H1 (cell line): ENCODE measurements around the gene ARHGEF12. TPM values are rescaled to one million over a fixed set of nuclear protein-coding genes. Genes with fewer than 3 reads are reported as not detected.

Source experiments
- CTCF ChIA-PET: fragments of 300-600 bp; sonication (Branson Sonifier 250); formaldehyde crosslinking; loops from one replicate; lab custom pipeline; 2021; ENCODE audit not compliant: partially characterized antibody; lab: Charles Lee
- POLR2A ChIA-PET: fragments of 300-600 bp; sonication (Branson Sonifier 250); formaldehyde crosslinking; loops from one replicate; lab custom pipeline; 2021; ENCODE audit warnings: inconsistent platforms; ENCODE audit not compliant: partially characterized antibody; lab: Charles Lee
- DNase-seq, 2 experiments: peaks; one replicate each; pipeline versions ENCODE4 v3.0.0 to v3.0.0-alpha.2; 2010 to 2022; ENCODE audit warnings: low spot score in 2 of 2, low read depth in 1 of 2, mixed read lengths in 1 of 2
- FAIRE-seq: peaks from 2 replicates; lab custom pipeline; 2011; peaks lifted over from hg19 to GRCh38; lab: Jason Lieb, UNC
- H2AFZ ChIP-seq: 2 replicates; pipeline ENCODE4 v1.8.1; 2012; ENCODE audit warnings: low read length, inconsistent platforms
- H2AK5ac ChIP-seq: 2 replicates; pipeline ENCODE4 v1.6.1; 2013; ENCODE audit warnings: low read depth, low read length
- H2BK120ac ChIP-seq: replicated peaks from 2 replicates; pipeline ENCODE3; 2013; ENCODE audit warnings: low read depth, low read length, inconsistent platforms
- H2BK12ac ChIP-seq: 2 replicates; pipeline ENCODE4 v1.6.1; 2013; ENCODE audit warnings: low read depth, low read length
- H2BK15ac ChIP-seq: 2 replicates; pipeline ENCODE4 v1.6.1; 2013; ENCODE audit warnings: low read length
- H2BK20ac ChIP-seq: 2 replicates; pipeline ENCODE4 v1.6.1; 2013; ENCODE audit warnings: low read length
- H2BK5ac ChIP-seq: 2 replicates; pipeline ENCODE4 v1.6.1; 2013; ENCODE audit warnings: low read depth, low read length
- H3K14ac ChIP-seq: 2 replicates; pipeline ENCODE4 v1.6.1; 2013; ENCODE audit warnings: inconsistent platforms; ENCODE audit not compliant: insufficient read length
- H3K18ac ChIP-seq: 2 replicates; pipeline ENCODE4 v1.6.1; 2013; ENCODE audit warnings: low read length; ENCODE audit errors: extremely low read depth
- H3K23ac ChIP-seq: 2 replicates; pipeline ENCODE4 v1.6.1; 2013; ENCODE audit warnings: inconsistent platforms; ENCODE audit not compliant: insufficient read length
- H3K23me2 ChIP-seq: 2 replicates; pipeline ENCODE4 v1.6.1; 2013; ENCODE audit warnings: low read depth, low read length
- H3K27ac ChIP-seq: 2 replicates; pipeline ENCODE4 v1.6.1; 2011; ENCODE audit warnings: low read depth, low read length, inconsistent platforms
- H3K27me3 ChIP-seq, 4 experiments: replicated peaks in 1 of 4; 1 replicate in 1 of 4; 2 replicates in 3 of 4; pipeline versions ENCODE4 v1.6.1 to v1.8.1; 2011 to 2013; ENCODE audit warnings: low read length in 3 of 4, mild to moderate bottlenecking in 3 of 4, inconsistent platforms in 2 of 4, mixed read lengths in 2 of 4, moderate library complexity in 1 of 4; ENCODE audit not compliant: control insufficient read depth in 3 of 4, insufficient read depth in 3 of 4; ENCODE audit errors: extremely low read depth in 1 of 4
- H3K36me3 ChIP-seq, 4 experiments: 2 replicates each; pipeline versions ENCODE4 v1.6.1 to v1.8.1; 2011 to 2013; ENCODE audit warnings: mild to moderate bottlenecking in 4 of 4, low read length in 3 of 4, moderate library complexity in 2 of 4, control low read depth in 1 of 4, inconsistent platforms in 1 of 4; ENCODE audit not compliant: insufficient read depth in 4 of 4, control insufficient read depth in 2 of 4
- H3K4ac ChIP-seq: replicated peaks from 2 replicates; pipeline ENCODE3; 2013; ENCODE audit warnings: low read length, low read depth, mixed read lengths, inconsistent platforms; ENCODE audit not compliant: insufficient read length
- H3K4me1 ChIP-seq, 4 experiments: replicated peaks in 1 of 4; 1 replicate in 1 of 4; 2 replicates in 3 of 4; pipeline versions ENCODE4 v1.6.1 to v1.8.1; 2011 to 2013; ENCODE audit warnings: low read length in 3 of 4, inconsistent platforms in 2 of 4, mixed read lengths in 1 of 4; ENCODE audit not compliant: insufficient read depth in 4 of 4, control insufficient read depth in 3 of 4
- H3K4me2 ChIP-seq, 2 experiments: 2 replicates each; pipeline versions ENCODE4 v1.6.1 to v1.8.1; 2011 to 2013; ENCODE audit warnings: low read depth in 2 of 2, low read length in 2 of 2, control low read depth in 1 of 2, inconsistent platforms in 1 of 2, mild to moderate bottlenecking in 1 of 2; ENCODE audit not compliant: insufficient read depth in 1 of 2
- H3K4me3 ChIP-seq, 4 experiments: fragments of 200-600, 300-600 bp in 1 of 4; sonication (generic), shearing (Covaris generic), sonication (Bioruptor Twin) in 1 of 4; 2 replicates each; pipeline versions ENCODE4 v1.5.1 to v1.8.1; 2011 to 2016; ENCODE audit warnings: low read length in 4 of 4, low read depth in 3 of 4, control low read depth in 2 of 4, inconsistent platforms in 2 of 4, mild to moderate bottlenecking in 2 of 4, mixed read lengths in 1 of 4, moderate library complexity in 1 of 4; ENCODE audit not compliant: insufficient read depth in 2 of 4; ENCODE audit errors: extremely low read depth in 1 of 4
- H3K56ac ChIP-seq: replicated peaks from 2 replicates; pipeline ENCODE3; 2013; ENCODE audit warnings: low read depth, mild to moderate bottlenecking, mixed read lengths, low read length, inconsistent platforms; ENCODE audit not compliant: insufficient read length
- H3K79me1 ChIP-seq: 2 replicates; pipeline ENCODE4 v1.6.1; 2013; ENCODE audit warnings: low read depth, low read length, control low read depth
- H3K79me2 ChIP-seq, 2 experiments: 2 replicates each; pipeline versions ENCODE4 v1.6.1 to v1.8.1; 2012 to 2013; ENCODE audit warnings: low read length in 2 of 2, mild to moderate bottlenecking in 2 of 2, inconsistent platforms in 1 of 2; ENCODE audit not compliant: insufficient read depth in 2 of 2, control insufficient read depth in 1 of 2
- H3K9ac ChIP-seq, 4 experiments: replicated peaks in 1 of 4; 1 replicate in 1 of 4; 2 replicates in 3 of 4; pipeline versions ENCODE4 v1.6.1 to v1.8.1; 2011 to 2013; ENCODE audit warnings: low read depth in 3 of 4, low read length in 3 of 4, control low read depth in 2 of 4, mild to moderate bottlenecking in 2 of 4, moderate library complexity in 2 of 4, inconsistent platforms in 1 of 4; ENCODE audit errors: extremely low read depth in 1 of 4
- H3K9me3 ChIP-seq, 2 experiments: 2 replicates each; pipeline versions ENCODE4 v1.6.1 to v1.8.1; 2012 to 2013; ENCODE audit warnings: mild to moderate bottlenecking in 2 of 2, moderate library complexity in 2 of 2, control low read depth in 1 of 2, inconsistent platforms in 1 of 2, low read depth in 1 of 2, low read length in 1 of 2, mixed read lengths in 1 of 2; ENCODE audit not compliant: insufficient read depth in 2 of 2
- H4K20me1 ChIP-seq, 2 experiments: replicated peaks in 1 of 2; 2 replicates each; pipeline versions ENCODE3 to v1.8.1; 2011 to 2013; ENCODE audit warnings: inconsistent platforms in 2 of 2, low read length in 2 of 2, mild to moderate bottlenecking in 1 of 2; ENCODE audit not compliant: insufficient read depth in 2 of 2, control insufficient read depth in 1 of 2
- H4K5ac ChIP-seq: 2 replicates; pipeline ENCODE4 v1.6.1; 2013; ENCODE audit warnings: low read length, low read depth, mixed read lengths, inconsistent platforms; ENCODE audit not compliant: insufficient read length
- H4K8ac ChIP-seq: 2 replicates; pipeline ENCODE4 v1.8.0; 2013; ENCODE audit warnings: mild to moderate bottlenecking, moderate library complexity, low read length, inconsistent platforms; ENCODE audit not compliant: insufficient read depth; ENCODE audit errors: extremely low read depth
- H4K91ac ChIP-seq: replicated peaks from 2 replicates; pipeline ENCODE3; 2013; ENCODE audit warnings: low read length, mixed read lengths, inconsistent platforms; ENCODE audit not compliant: insufficient read length
- ASH2L ChIP-seq: fragments of 200-600, 300-600 bp; sonication (generic); IDR thresholded peaks from one replicate; pipeline ENCODE4 v1.7.1; 2017; ENCODE audit warnings: low read length
- CHD1 ChIP-seq: IDR thresholded peaks from 2 replicates; pipeline ENCODE4 v1.6.1; 2012; ENCODE audit warnings: low read depth, low read length, improper control_type of control experiment
- KDM1A ChIP-seq: fragments of 200-600, 300-600 bp; sonication (generic); IDR thresholded peaks from 2 replicates; pipeline ENCODE4 v1.7.1; 2016; ENCODE audit warnings: mild to moderate bottlenecking, low read length, borderline replicate concordance
- MAFK ChIP-seq: IDR thresholded peaks from 2 replicates; pipeline ENCODE4 v1.6.1; 2012; ENCODE audit warnings: low read depth, mild to moderate bottlenecking, improper control_type of control experiment, low read length
- PHF8 ChIP-seq: fragments of 200-600 bp; sonication (generic); conservative IDR thresholded peaks from 2 replicates; pipeline ENCODE4 v1.7.1; 2012; ENCODE audit warnings: low read depth, mild to moderate bottlenecking, inconsistent platforms, low read length, moderate library complexity
- POLR2A ChIP-seq, 2 experiments: IDR thresholded peaks; 1 replicate in 1 of 2; 2 replicates in 1 of 2; pipeline ENCODE4 v1.6.1; 2011; ENCODE audit warnings: low read depth in 2 of 2, low read length in 2 of 2, mild to moderate bottlenecking in 2 of 2; ENCODE audit errors: control extremely low read depth in 1 of 2
- RAD21 ChIP-seq, 2 experiments: IDR thresholded peaks in 1 of 2; conservative IDR thresholded peaks in 1 of 2; 2 replicates each; pipeline ENCODE4 v1.6.1; 2011; ENCODE audit warnings: low read depth in 2 of 2, low read length in 2 of 2, improper control_type of control experiment in 1 of 2, inconsistent platforms in 1 of 2, mild to moderate bottlenecking in 1 of 2, moderate library complexity in 1 of 2
- SIRT6 ChIP-seq: IDR thresholded peaks from one replicate; pipeline ENCODE4 v1.7.1; 2012; ENCODE audit warnings: low read length, inconsistent platforms
- SIX5 ChIP-seq: IDR thresholded peaks from 2 replicates; pipeline ENCODE4 v1.6.1; 2011; ENCODE audit warnings: mild to moderate bottlenecking, low read depth, low read length
- SP1 ChIP-seq: IDR thresholded peaks from 2 replicates; pipeline ENCODE4 v1.6.1; 2011; ENCODE audit warnings: low read depth, low read length
- TBP ChIP-seq: IDR thresholded peaks from 2 replicates; pipeline ENCODE4 v1.6.1; 2011; ENCODE audit warnings: low read depth, low read length, improper control_type of control experiment
- ZNF274 ChIP-seq: IDR thresholded peaks from 2 replicates; pipeline ENCODE4 v1.7.0; 2012; ENCODE audit warnings: low read length, borderline replicate concordance; ENCODE audit errors: extremely low read depth
- WGBS, 2 experiments: shearing (Covaris generic) in 1 of 2; methylation state at CpG; one replicate each; pipeline versions ENCODE4 v1.1.6 to v1.1.7; 2013 to 2015; ENCODE audit warnings: low lambda C conversion rate in 2 of 2, mixed read lengths in 2 of 2, inconsistent platforms in 1 of 2, low coverage in 1 of 2, missing lambda C conversion rate in 1 of 2; ENCODE audit not compliant: insufficient replicate concordance in 2 of 2, insufficient coverage in 1 of 2, insufficient read length in 1 of 2; ENCODE audit errors: extremely low coverage in 1 of 2, missing lambda C conversion rate in 1 of 2; 5-methylcytosine and 5-hydroxymethylcytosine counted together
- polyA plus RNA-seq, 7 experiments: library from polyadenylated mRNA; depleted of rRNA in 3 of 7; stranded (reverse) in 5 of 7; unstranded in 2 of 7; fragments of >200 nt in 5 of 7; fragments of 200-250 nt in 2 of 7; gene quantifications; 1 replicate in 5 of 7; 2 replicates in 1 of 7; 4 replicates in 1 of 7; pipeline versions ENCODE4 v1.2.1 to v1.2.3, GENCODE V29; 2011 to 2013; ENCODE audit warnings: missing spikeins in 2 of 7, mixed read lengths in 2 of 7
- total RNA-seq: library from RNA; stranded (reverse); fragmentation: NEBNext Ultra II Directional; extraction: Animal tissue kit (Norgen Biotek cat#: 25700); gene quantifications from 2 replicates; pipeline ENCODE4 v1.2.1, GENCODE V29; 2021

ARHGEF12 gene
- total and polyA plus RNA-seq, 2 of the 8 experiments (the other 6 are each of a cell fraction or from before 2014, with no cell fraction given) = 5.1 to 33.7 TPM

DNA sequence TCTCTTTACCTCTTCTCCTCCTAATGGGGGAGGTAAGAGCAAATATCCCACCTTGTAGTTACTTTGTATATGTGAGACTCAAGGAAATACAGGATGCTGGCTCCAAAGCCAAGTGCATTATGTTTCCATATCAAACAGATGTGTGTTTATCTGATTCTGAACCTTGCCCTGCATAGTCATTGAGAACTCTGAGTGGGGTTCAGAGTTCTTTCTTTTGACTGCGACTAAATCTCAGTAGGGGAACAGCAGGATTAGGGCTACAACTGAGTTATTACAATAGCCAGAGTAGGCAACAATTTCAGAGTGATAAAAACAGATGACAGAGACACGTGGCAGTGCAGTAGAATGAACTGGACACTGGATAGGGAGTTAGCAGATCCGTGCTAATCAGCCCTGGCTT, 45.3 kb upstream of the ARHGEF12 start:
- peaks cover 0 to 2% (median 0%) of the 10 kb centered on the region in 4 experiments; a peak in 3 of 7 replicates for H3K27me3 ChIP-seq

More for the DNA sequence above, 45.3 kb upstream of the ARHGEF12 start:
- H3K9ac ChIP-seq = no peak overlapping the region
- no peak for TF ChIP-seq SP1
- no peak for TF ChIP-seq RAD21 (IDR thresholded peaks at IDR 0.05 in 1 of 2, conservative IDR thresholded peaks at IDR 0.05 in 1 of 2; ENCODE audit: low read depth in 2 of 2, low read length in 2 of 2)
- TF ChIP-seq TBP = no peak
- no peak for TF ChIP-seq POLR2A (IDR thresholded peaks at IDR 0.05; ENCODE audit: control extremely low read depth in 1 of 2, low read depth in 2 of 2, low read length in 2 of 2)
- no peak for TF ChIP-seq SIRT6
- no peak for TF ChIP-seq KDM1A
- no peak for TF ChIP-seq ASH2L
- no peak for TF ChIP-seq SIX5
- no peak for TF ChIP-seq MAFK
- no peak for TF ChIP-seq PHF8
- no peak for TF ChIP-seq CHD1
- TF ChIP-seq ZNF274 = no peak
- H3K4me3 ChIP-seq = no peak overlapping the region
- no peak for DNase-seq
- H3K23me2 ChIP-seq = no peaks in the 10 kb centered on the region
- ChIA-PET CTCF (interaction anchor here (1.7 to 31.5 kb wide), 3 partner anchors 10 to 49 kb away, joined by 8 to 1412 read pairs (median 76); partner anchors contain the start of gene POU2F3), POLR2A (no interaction called here)
- H3K79me2 ChIP-seq = no peaks in the 10 kb centered on the region
- no peak overlapping the region for H3K14ac ChIP-seq
- H3K4me1 ChIP-seq = peaks cover 0 to 4% (median 2%) of the 10 kb centered on the region in 4 experiments; a peak in 3 of 7 replicates
- no peak overlapping the region for H3K18ac ChIP-seq
- H4K8ac ChIP-seq = no peak overlapping the region
- no peak overlapping the region for H3K23ac ChIP-seq
- no peak overlapping the region for H2AK5ac ChIP-seq
- H4K91ac ChIP-seq = no peak overlapping the region
- WGBS, 2 experiments = 64% methylated on average over 3 of the region's 3 CpGs; no CpG with 5 or more reads in 1 of the 2 experiments
- FAIRE-seq = no peak
- no peak overlapping the region for H2BK15ac ChIP-seq
- H3K27ac ChIP-seq = no peak overlapping the region
- H2AFZ ChIP-seq = no peak overlapping the region
- H3K79me1 ChIP-seq = no peaks in the 10 kb centered on the region
- H3K9me3 ChIP-seq = no peaks in the 10 kb centered on the region
- H4K20me1 ChIP-seq = no peaks in the 10 kb centered on the region
- no peak overlapping the region for H3K4ac ChIP-seq
- H4K5ac ChIP-seq = no peak overlapping the region
- H3K36me3 ChIP-seq = no peaks in the 10 kb centered on the region
- H3K56ac ChIP-seq = no peak overlapping the region
- H2BK5ac ChIP-seq = no peak overlapping the region
- H2BK20ac ChIP-seq = no peak overlapping the region
- H2BK120ac ChIP-seq = no peak overlapping the region
- H2BK12ac ChIP-seq = no peak overlapping the region
- no peak overlapping the region for H3K4me2 ChIP-seq
